Endothelial cell of umbilical vein (primary cell): ENCODE measurements around the gene LRRC7. TPM values are rescaled to one million over a fixed set of nuclear protein-coding genes. Genes with fewer than 3 reads are reported as not detected.

Experiments
- BruUV-seq: library from RNA; stranded (reverse); fragments of 400-500 nt; replicated peaks from 2 replicates; lab custom pipeline; 2021; lab: Mats Ljungman, UMichigan
- CTCF ChIA-PET: fragments of 300-600, 350-600 bp; sonication (Branson Sonifier 250); formaldehyde crosslinking; loops from one replicate; lab custom pipeline; 2021; ENCODE audit warnings: antibody characterized with exemption, inconsistent platforms; lab: Charles Lee
- POLR2A ChIA-PET: fragments of 300-600, 350-600 bp; sonication (Branson Sonifier 250); formaldehyde crosslinking; loops from one replicate; lab custom pipeline; 2021; ENCODE audit warnings: antibody characterized with exemption, inconsistent platforms; lab: Charles Lee
- DNase-seq: peaks from one replicate; pipeline ENCODE4 v3.0.0-alpha.2; 2011; ENCODE audit warnings: low read depth, low spot score
- FAIRE-seq: peaks from 2 replicates; lab custom pipeline; 2011; peaks lifted over from hg19 to GRCh38; lab: Jason Lieb, UNC
- H2AFZ ChIP-seq: 2 replicates; pipeline ENCODE4 v1.6.0; 2012; ENCODE audit warnings: low read depth, low read length, control low read depth, inconsistent platforms
- H3K27ac ChIP-seq: 2 replicates; pipeline ENCODE4 v1.5.1; 2011; ENCODE audit warnings: low read depth, mild to moderate bottlenecking, control low read depth, low read length, moderate library complexity; ENCODE audit not compliant: insufficient read depth
- H3K27me3 ChIP-seq, 2 experiments: 2 replicates each; pipeline versions ENCODE4 v1.6.0 to v1.6.1; 2011; ENCODE audit warnings: low read length in 2 of 2, mixed read lengths in 1 of 2; ENCODE audit not compliant: control insufficient read depth in 2 of 2, insufficient read depth in 2 of 2
- H3K36me3 ChIP-seq, 2 experiments: 2 replicates in 1 of 2; 3 replicates in 1 of 2; pipeline ENCODE4 v1.5.1; 2011; ENCODE audit warnings: low read length in 2 of 2, mild to moderate bottlenecking in 1 of 2, moderate library complexity in 1 of 2; ENCODE audit not compliant: control insufficient read depth in 2 of 2, insufficient read depth in 2 of 2; ENCODE audit errors: extremely low read depth in 1 of 2
- H3K4me1 ChIP-seq: 3 replicates; pipeline ENCODE4 v1.5.1; 2011; ENCODE audit warnings: mild to moderate bottlenecking, low read length; ENCODE audit not compliant: control insufficient read depth, insufficient read depth; ENCODE audit errors: extremely low read depth
- H3K4me2 ChIP-seq: 2 replicates; pipeline ENCODE4 v1.6.1; 2011; ENCODE audit warnings: low read length, control low read depth, mixed read lengths; ENCODE audit not compliant: insufficient read depth
- H3K4me3 ChIP-seq, 3 experiments: fragments of 200-600 bp in 1 of 3; sonication (generic), shearing (Covaris generic) in 1 of 3; replicated peaks in 1 of 3; 2 replicates each; pipeline ENCODE4 v1.5.1; 2011 to 2016; ENCODE audit warnings: control low read depth in 3 of 3, low read length in 3 of 3, mild to moderate bottlenecking in 2 of 3, inconsistent platforms in 1 of 3, low read depth in 1 of 3, moderate library complexity in 1 of 3; ENCODE audit not compliant: insufficient read depth in 1 of 3
- H3K79me2 ChIP-seq: 2 replicates; pipeline ENCODE4 v1.6.0; 2012; ENCODE audit warnings: low read length, inconsistent platforms; ENCODE audit not compliant: control insufficient read depth, insufficient read depth
- H3K9ac ChIP-seq: replicated peaks from 2 replicates; pipeline ENCODE3; 2011; ENCODE audit warnings: low read length, control low read depth; ENCODE audit not compliant: insufficient read depth; ENCODE audit errors: extremely low read depth
- H3K9me1 ChIP-seq: replicated peaks from 3 replicates; pipeline ENCODE4 v1.6.0; 2011; ENCODE audit warnings: mild to moderate bottlenecking, low read length; ENCODE audit not compliant: control insufficient read depth, insufficient read depth; ENCODE audit errors: extremely low read depth
- H3K9me3 ChIP-seq: replicated peaks from 2 replicates; pipeline ENCODE4 v1.5.1; 2012; ENCODE audit warnings: low read length, inconsistent platforms; ENCODE audit not compliant: control insufficient read depth, insufficient read depth
- H4K20me1 ChIP-seq: replicated peaks from 2 replicates; pipeline ENCODE3; 2011; ENCODE audit warnings: mild to moderate bottlenecking, low read length; ENCODE audit not compliant: control insufficient read depth, insufficient read depth; ENCODE audit errors: extremely low read depth
- CTCF ChIP-seq, 2 donors: IDR thresholded peaks; 1 replicate in 1 of 2; 2 replicates in 1 of 2; pipeline ENCODE4 v1.5.1; 2011; ENCODE audit warnings: low read length in 2 of 2, mild to moderate bottlenecking in 2 of 2, moderate library complexity in 2 of 2, control low read depth in 1 of 2, inconsistent platforms in 1 of 2, low read depth in 1 of 2; ENCODE audit not compliant: insufficient read depth in 1 of 2; ENCODE audit errors: extremely low read depth in 1 of 2
- EZH2 ChIP-seq: IDR thresholded peaks from 2 replicates; pipeline ENCODE4 v1.6.1; 2012; ENCODE audit warnings: borderline replicate concordance, low read depth, mild to moderate bottlenecking, moderate library complexity, low read length, inconsistent platforms; ENCODE audit not compliant: severe bottlenecking
- MYC ChIP-seq: IDR thresholded peaks from one replicate; pipeline ENCODE4 v1.6.1; 2011; ENCODE audit warnings: mild to moderate bottlenecking, low read depth, low read length
- POLR2A ChIP-seq: IDR thresholded peaks from 2 replicates; pipeline ENCODE4 v1.6.1; 2012; ENCODE audit warnings: low read depth, mild to moderate bottlenecking, control low read depth, low read length
- POLR2AphosphoS5 ChIP-seq: IDR thresholded peaks from 2 replicates; pipeline ENCODE4 v1.6.1; 2012; ENCODE audit warnings: low read depth, mild to moderate bottlenecking, control low read depth, low read length, moderate library complexity; ENCODE audit not compliant: insufficient read depth
- dilution Hi-C: fragments of 300-500 bp; cut with MboI; formaldehyde crosslinking; loops from one replicate; pipeline ENCODE4 v1.15.0; 2019; ENCODE audit warnings: low sequenced_read_pairs; ENCODE audit not compliant: extremely low pct_ligation_motif_present
- intact Hi-C: fragments of 100-400 bp; cut with micrococcal nuclease; formaldehyde crosslinking; loops from one replicate; pipeline ENCODE4 v1.10.0; 2022
- polyA plus RNA-seq, 4 experiments: library from polyadenylated mRNA; depleted of rRNA in 3 of 4; stranded (reverse) in 3 of 4; unstranded in 1 of 4; fragments of >200 nt; gene quantifications; 2 replicates each; pipeline versions ENCODE4 v1.2.1 to v1.2.3, GENCODE V29; 2011 to 2012; ENCODE audit warnings: missing spikeins in 1 of 4
- total RNA-seq: library from RNA; stranded (reverse); gene quantifications from 2 replicates; pipeline ENCODE4 v1.2.3, GENCODE V29; 2021

LRRC7 gene
- total and polyA plus RNA-seq, 2 donors (not counting 3 experiments of a cell fraction or from before 2014, with no cell fraction given), result 0.11 to 0.58 TPM

- Histone ChIP-seq H3K4me1 (no peaks in the 10 kb centered on the region), H3K9ac (no peak overlapping the region), H3K4me3 (no peak overlapping the region), H2AFZ (no peak overlapping the region), H3K4me2 (no peak overlapping the region), H3K27ac (no peak overlapping the region), H3K27me3 (no peaks in the 10 kb centered on the region), H4K20me1 (no peaks in the 10 kb centered on the region), H3K36me3 (no peaks in the 10 kb centered on the region), H3K9me1 (no peaks in the 10 kb centered on the region), H3K79me2 (no peaks in the 10 kb centered on the region), H3K9me3 (no peaks in the 10 kb centered on the region)
- DNase-seq (no peak), FAIRE-seq (no peak)
- dilution Hi-C loops, result no loop called here
- ChIA-PET CTCF (no interaction called here), POLR2A (no interaction called here)
- TF ChIP-seq MYC (no peak), POLR2AphosphoS5 (no peak), EZH2 (no peak), CTCF (IDR thresholded peaks at IDR 0.05; ENCODE audit: extremely low read depth in 1 of 2, insufficient read depth in 1 of 2, low read depth in 1 of 2, low read length in 2 of 2) (no peak), POLR2A (no peak)
- intact Hi-C loops, result no loop called here
- BruUV-seq, result no TSS peak
These were observed 16.0 kb upstream of the LRRC7 start for GRCh38 chr1:69551476-69552324.
